GM19025 (cell line): ENCODE measurements around the gene GRAPL.
"Not testable (repeated sequence)": the region's sequence is repeated elsewhere in the genome, so short reads cannot be mapped to it uniquely, and the experiment has no call there.

Experiments
- ATAC-seq: cut with Tn5 transposase; IDR thresholded peaks from one replicate; pipeline ENCODE4 v1.9.1; 2021; ENCODE audit warnings: mild to moderate bottlenecking, low read depth, moderate library complexity; ENCODE audit not compliant: unreplicated experiment

GRAPL gene

GRCh38 chr17:19136138-19136537, 8.7 kb downstream of the GRAPL start:
- not testable (repeated sequence) for ATAC-seq

- not testable (repeated sequence) for ATAC-seq
Observed at GRCh38 chr17:19136605-19137004, 9.2 kb downstream of the GRAPL start.

GRCh38 chr17:19137959-19138358, 10.6 kb downstream of the GRAPL start:
- not testable (repeated sequence) for ATAC-seq

- ATAC-seq: not testable (repeated sequence)
Observed at GRCh38 chr17:19141366-19142155, 14.2 kb downstream of the GRAPL start.

- not testable (repeated sequence) for ATAC-seq
Observed at GRCh38 chr17:19142419-19142818, 15.0 kb downstream of the GRAPL start.

GRCh38 chr17:19143097-19143777, 15.8 kb downstream of the GRAPL start:
- ATAC-seq: not testable (repeated sequence)

GRCh38 chr17:19144373-19144772, 17.0 kb downstream of the GRAPL start:
- not testable (repeated sequence) for ATAC-seq

- ATAC-seq: not testable (repeated sequence)
Observed at GRCh38 chr17:19145471-19145870, 18.1 kb downstream of the GRAPL start.

- not testable (repeated sequence) for ATAC-seq
Observed at GRCh38 chr17:19150678-19151615, 23.6 kb downstream of the GRAPL start.

- not testable (repeated sequence) for ATAC-seq
Observed at GRCh38 chr17:19157628-19158027, 30.2 kb downstream of the GRAPL start.

- not testable (repeated sequence) for ATAC-seq
Observed at GRCh38 chr17:19158478-19158877, 31.1 kb downstream of the GRAPL start.

- not testable (repeated sequence) for ATAC-seq
Observed at GRCh38 chr17:19158938-19159337, 31.5 kb downstream of the GRAPL start.

GRCh38 chr17:19161308-19162107, 34.1 kb downstream of the GRAPL start:
- ATAC-seq: not testable (repeated sequence)

- ATAC-seq: not testable (repeated sequence)
Observed at GRCh38 chr17:19162384-19163216, 35.2 kb downstream of the GRAPL start.

- ATAC-seq: not testable (repeated sequence)
Observed at GRCh38 chr17:19174422-19174821, 47.0 kb downstream of the GRAPL start.

GRCh38 chr17:19175410-19175809, 48.0 kb downstream of the GRAPL start:
- ATAC-seq: not testable (repeated sequence)

GRCh38 chr17:19181040-19181875, 53.9 kb downstream of the GRAPL start:
- peak; percentile 85 for ATAC-seq
